ENCODE measurements around the gene ABCC8.

Gene ABCC8

GRCh38 chr11:17506314-17506713, 29.7 kb upstream of the ABCC8 start:
- no peak for DNase-seq (ENCODE audit: low read depth in 2 of 3, low spot score in 2 of 3)

GRCh38 chr11:17505146-17505545, 28.5 kb upstream of the ABCC8 start:
- DNase-seq (ENCODE audit: low read depth in 2 of 3, low spot score in 2 of 3), result no peak

DNA sequence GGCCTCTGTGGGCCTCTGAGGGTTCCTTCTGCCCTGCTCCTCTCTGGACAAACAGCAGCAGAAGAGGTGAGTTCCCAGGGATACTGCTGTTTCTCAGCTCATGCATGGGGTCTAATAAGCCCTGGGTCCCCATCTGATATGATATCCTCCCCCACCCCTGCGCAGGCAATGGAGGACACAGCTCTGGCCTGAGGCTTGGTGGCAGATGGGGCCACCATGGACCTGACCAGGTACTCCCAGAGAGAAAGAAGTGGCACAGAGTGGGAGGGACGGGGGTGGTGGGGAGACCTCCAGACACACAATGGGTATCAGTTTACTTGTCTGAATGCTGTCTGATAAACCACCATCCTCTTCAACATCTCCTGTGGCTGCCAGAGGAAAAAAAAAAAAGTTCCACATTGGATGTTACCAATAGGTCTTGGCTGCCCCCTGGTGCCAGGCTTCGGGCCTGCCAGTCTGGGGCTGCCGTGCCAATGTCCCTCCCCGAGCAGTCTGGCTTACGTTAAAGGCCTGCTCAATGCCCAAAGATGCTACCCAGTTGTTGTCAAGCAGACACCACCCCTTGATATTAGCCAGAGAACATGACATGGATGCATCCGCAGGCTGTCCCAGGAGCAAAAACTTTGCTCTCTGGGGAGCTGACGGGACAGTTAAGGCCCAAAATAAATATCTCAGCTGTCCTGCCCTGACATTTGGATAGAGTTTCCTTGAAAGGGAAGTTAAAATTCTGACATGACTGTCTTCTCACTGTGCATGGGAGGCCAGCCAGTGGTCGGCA, 27.9 kb upstream of the ABCC8 start:
- peak; percentile 30 to 57 (median 54) for DNase-seq (ENCODE audit: low read depth in 2 of 3, low spot score in 2 of 3)

- no peak for DNase-seq (ENCODE audit: low read depth in 2 of 3, low spot score in 2 of 3)
These were observed 26.0 kb upstream of the ABCC8 start for GRCh38 chr11:17502630-17503029.

DNA sequence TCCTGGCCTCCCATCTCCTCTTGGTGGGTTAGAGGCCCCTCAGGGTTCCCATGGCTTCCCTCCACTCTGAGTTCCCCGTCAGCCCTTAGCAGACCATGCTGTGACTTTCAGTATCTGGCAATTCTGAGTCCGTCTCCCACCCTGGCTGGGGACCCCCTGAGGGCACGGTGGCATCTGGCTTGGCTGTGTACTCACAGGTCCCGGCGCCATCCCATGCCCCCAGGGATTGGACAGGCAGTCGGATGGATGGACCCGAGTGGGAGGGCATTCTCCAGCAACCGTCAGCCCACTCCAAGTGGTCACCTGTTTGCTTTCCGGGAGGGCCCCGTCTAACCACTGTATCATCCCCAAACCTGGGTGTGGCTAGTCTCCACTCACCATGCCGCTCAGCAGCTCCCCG, 24.0 kb upstream of the ABCC8 start:
- DNase-seq (ENCODE audit: low read depth in 2 of 3, low spot score in 2 of 3), result no peak

DNA sequence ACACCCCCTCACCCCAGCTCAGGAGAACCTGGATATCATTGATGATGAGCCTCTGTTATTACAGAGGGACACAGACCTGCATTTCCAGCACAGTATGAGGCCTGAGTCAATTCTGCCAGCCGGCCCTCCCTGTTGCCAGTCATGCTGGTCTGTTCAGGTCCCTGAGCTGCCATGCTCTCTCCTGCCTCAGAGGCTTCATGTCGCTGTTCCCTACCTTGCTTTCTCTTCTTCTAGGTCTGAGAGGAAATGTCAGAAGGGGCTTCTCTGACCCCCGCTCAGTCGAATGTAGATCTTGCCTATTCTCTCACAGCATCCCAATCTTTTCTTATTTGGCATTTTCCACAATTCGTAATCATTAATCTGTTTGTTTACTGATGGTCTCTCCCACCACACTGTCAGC, 21.8 kb upstream of the ABCC8 start:
- DNase-seq (ENCODE audit: low read depth in 2 of 3, low spot score in 2 of 3), result no peak

DNA sequence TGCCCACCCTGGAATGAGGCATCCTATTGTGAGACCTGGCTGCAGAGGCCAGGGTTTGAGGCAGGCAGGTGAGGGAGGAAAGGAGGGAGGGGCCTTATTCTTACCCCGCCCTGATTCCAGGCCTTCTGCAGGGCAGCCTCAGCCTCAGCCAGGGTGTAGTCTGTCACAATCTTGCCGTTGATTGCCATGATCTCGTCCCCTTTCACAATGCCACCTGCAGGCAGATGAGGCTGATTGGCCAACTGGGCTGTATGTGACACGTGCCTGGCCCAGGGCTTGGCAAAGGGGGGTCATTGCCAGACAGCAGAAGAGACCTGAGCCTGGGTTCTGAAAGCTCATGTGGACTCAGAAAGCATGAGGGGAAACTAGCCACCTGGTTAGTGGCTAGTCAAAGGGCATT, 21.4 kb upstream of the ABCC8 start:
- no peak for DNase-seq (ENCODE audit: low read depth in 2 of 3, low spot score in 2 of 3)

DNA sequence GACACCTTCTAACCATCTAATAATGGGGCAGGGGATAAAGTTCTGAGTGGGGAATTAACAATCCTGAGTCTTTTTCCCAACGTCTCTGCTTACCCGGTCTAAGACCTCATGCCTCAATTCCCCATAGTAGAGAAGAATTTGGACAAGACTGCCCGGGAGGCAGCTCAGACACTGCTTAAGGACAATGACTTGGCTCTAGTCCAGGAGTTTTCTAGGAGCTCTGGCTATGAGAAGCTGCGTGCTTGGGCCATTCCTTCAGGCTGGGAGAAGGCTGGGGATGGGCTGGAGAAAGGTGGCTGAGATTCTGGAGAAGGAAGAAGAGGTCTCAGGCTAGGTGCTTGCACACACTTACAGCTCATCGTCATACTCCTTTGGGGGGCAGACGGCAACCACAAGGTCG, 19.8 kb upstream of the ABCC8 start:
- no peak for DNase-seq (ENCODE audit: low read depth in 2 of 3, low spot score in 2 of 3)

GRCh38 chr11:17494019-17494418, 17.4 kb upstream of the ABCC8 start:
- DNase-seq (ENCODE audit: low read depth in 2 of 3, low spot score in 2 of 3), result no peak

DNA sequence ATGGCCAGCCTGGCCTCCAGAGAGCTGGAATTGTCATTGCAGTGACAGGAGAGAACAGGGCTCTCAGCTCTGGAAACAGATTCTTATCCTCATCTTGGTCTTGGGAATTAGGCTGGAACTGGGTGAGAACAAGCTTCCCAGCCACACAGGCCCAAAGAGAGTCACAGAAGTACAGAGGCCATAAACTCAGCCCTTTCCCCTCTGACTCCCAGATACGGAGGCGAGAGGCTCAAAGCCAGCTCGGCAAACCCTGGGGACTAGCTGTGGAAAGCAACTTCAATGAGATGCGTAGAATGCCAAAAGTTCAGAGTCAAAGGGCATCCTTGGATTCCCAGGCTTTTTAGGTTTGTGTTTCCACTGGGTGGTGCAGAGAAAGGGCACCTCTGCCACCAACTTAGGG, 14.3 kb upstream of the ABCC8 start:
- no peak for DNase-seq (ENCODE audit: low read depth in 2 of 3, low spot score in 2 of 3)

DNA sequence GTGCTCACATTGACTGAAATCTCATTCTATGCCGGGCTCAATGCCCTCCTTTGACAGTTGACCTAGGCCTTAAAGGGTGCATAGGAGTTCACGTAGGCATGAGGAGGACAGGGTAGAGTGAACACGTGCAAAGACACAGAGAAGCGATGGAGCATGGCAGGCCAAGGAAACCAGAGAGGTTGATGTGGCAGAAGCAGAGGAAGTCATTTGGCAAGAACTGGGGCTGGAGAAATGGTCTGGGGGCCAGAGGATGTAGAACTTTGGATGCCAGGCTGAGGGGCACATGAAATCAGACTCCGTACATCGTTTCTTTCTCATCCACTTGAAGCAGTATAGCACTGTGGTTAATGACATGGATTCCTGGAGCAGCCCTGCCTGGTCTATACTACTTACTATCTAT, 13.6 kb upstream of the ABCC8 start:
- DNase-seq (ENCODE audit: low read depth in 2 of 3, low spot score in 2 of 3), result no peak

DNA sequence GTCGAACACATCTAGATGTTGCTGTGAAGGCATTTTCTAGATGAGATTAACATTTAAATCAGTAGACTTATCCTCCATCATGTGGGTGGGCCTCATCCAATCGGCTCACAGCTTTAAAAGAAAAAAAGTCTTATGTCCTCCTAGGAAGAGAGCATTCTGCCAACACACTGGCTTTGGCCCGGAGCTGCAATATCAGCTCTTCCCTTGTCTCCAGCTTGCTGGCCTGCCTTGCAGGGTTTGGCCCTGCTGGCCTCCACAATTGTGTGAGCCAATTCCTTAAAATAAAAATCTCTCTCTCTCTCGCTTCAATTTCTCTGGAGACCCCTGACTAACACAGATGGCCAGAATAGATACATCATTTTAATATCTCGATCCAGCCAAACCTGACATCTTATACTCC, 13.1 kb upstream of the ABCC8 start:
- DNase-seq (ENCODE audit: low read depth in 2 of 3, low spot score in 2 of 3), result no peak

- no peak for DNase-seq (ENCODE audit: low read depth in 2 of 3, low spot score in 2 of 3)
These were observed 11.9 kb upstream of the ABCC8 start for GRCh38 chr11:17488563-17488962.

GRCh38 chr11:17486646-17487045, 10.0 kb upstream of the ABCC8 start:
- no peak for DNase-seq (ENCODE audit: low read depth in 2 of 3, low spot score in 2 of 3)

GRCh38 chr11:17483505-17483904, 6.9 kb upstream of the ABCC8 start:
- no peak for DNase-seq (ENCODE audit: low read depth in 2 of 3, low spot score in 2 of 3)

- DNase-seq (ENCODE audit: low read depth in 2 of 3, low spot score in 2 of 3), result no peak
These were observed 5.3 kb upstream of the ABCC8 start for GRCh38 chr11:17481905-17482304.

DNA sequence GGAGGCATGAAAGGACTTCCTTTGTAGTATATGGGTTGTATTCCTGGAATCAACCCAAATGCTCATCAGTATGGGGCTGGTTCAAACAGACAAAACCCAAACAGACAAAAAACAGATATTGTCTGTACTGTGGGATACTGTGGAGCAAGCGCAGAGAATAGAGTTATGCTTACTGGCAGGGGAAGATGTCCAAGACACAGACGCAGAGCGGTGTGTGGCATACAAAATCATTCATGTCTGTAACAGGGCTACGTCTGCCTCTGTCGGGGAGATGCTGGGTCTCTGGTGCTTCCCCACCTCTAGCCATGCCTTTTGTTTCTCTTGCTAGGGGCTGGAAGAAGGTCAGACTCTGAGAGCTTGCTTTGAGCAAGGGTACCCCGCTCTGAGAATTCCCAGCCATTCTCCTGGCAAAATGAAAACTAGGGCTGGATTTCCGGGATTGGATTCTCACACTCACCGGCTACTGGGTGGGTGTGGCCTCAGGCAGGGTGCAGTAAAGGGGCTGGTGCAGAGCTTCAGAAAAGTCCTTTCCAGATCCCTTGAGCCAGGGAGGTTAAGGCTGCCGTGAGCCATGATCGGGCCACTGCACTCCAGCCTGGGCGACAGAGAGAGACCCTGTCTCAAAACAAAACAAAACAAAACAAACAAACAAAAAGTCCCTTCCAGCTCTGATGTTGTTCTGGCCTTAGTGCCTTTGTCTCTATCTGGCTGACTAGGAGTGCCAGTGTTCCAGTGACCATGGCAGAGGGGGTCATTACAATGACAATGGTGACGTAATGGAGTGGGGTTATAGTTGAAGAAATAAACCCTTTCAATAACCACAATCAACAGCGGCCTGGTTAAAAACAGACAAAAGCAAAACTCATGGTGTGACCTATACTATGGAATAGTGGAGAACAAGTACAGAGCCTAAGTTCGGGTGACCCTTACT, 2.9 kb upstream of the ABCC8 start:
- DNase-seq (ENCODE audit: low read depth in 2 of 3, low spot score in 2 of 3), result no peak

GRCh38 chr11:17478070-17478469, 1.4 kb upstream of the ABCC8 start:
- DNase-seq (ENCODE audit: low read depth in 2 of 3, low spot score in 2 of 3), result no peak

DNA sequence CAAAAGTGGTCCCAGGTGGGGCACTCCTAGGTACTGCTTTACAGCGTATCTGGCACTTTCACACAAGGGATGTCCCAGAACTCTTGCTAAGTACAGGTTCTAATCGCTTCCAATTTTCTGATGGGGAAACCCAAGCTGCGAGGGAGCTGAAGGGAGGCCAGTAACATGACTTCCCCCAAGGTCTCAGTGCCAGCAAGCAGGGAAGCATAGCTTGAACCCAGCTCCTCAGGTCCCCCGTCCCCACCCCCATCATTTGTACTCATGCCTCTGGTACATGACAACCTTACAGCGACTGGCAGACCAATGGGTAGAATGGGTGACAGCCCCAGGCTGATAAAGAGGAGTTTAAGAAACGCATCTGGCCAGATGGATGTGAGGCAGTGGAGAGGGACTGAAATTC, 716 bp upstream of the ABCC8 start:
- no peak for DNase-seq (ENCODE audit: low read depth in 2 of 3, low spot score in 2 of 3)

- DNase-seq (ENCODE audit: low read depth in 2 of 3, low spot score in 2 of 3), result no peak
These were observed 364 bp upstream of the ABCC8 start for GRCh38 chr11:17477084-17477333.

DNA sequence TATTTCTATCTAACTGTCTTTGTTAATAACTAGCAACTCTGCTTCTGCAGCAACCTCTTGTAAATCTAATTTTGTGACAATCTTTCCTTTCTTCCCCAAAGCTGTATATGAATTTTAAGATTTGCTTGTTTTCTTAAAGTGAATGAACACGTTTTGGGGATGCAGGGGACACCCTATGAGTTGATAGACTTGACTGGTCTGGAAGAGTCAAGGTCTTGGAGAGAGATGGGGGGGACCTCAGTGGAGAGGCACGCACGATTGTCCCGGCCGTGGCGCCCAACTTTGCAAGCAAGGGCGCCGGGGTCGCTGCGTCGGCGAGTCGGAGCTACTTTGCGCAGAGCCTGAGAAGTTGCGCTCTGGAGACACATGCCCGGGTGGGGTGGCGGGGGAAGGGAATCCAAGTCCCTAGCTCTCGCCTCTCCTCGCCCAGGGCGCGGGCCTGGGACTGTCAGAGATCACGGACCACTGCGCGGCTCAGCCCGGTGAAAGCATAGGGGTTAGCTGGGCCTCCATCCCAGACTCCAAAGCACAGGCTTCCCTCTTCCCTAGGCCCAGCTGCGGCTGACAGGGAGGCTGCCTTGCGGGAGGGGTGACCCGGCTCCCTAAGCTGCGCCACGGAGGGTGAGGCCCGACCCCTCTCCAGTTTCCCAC, 854 bp downstream of the ABCC8 start:
- no peak for DNase-seq (ENCODE audit: low read depth in 2 of 3, low spot score in 2 of 3)

GRCh38 chr11:17473071-17473744, 3.4 kb downstream of the ABCC8 start:
- DNase-seq (ENCODE audit: low read depth in 2 of 3, low spot score in 2 of 3), result no peak

Data from activated CD8-positive, alpha-beta memory T cell treated with anti-CD3 and anti-CD28 coated beads for 48 hours (primary cell).